Kidney glomerular epithelial cell (primary cell): ENCODE measurements around the gene KIF6.

Experiments
- DNase-seq: peaks from one replicate; lab custom pipeline; 2025; lab: John Stamatoyannopoulos, UW

The KIF6 gene

DNA sequence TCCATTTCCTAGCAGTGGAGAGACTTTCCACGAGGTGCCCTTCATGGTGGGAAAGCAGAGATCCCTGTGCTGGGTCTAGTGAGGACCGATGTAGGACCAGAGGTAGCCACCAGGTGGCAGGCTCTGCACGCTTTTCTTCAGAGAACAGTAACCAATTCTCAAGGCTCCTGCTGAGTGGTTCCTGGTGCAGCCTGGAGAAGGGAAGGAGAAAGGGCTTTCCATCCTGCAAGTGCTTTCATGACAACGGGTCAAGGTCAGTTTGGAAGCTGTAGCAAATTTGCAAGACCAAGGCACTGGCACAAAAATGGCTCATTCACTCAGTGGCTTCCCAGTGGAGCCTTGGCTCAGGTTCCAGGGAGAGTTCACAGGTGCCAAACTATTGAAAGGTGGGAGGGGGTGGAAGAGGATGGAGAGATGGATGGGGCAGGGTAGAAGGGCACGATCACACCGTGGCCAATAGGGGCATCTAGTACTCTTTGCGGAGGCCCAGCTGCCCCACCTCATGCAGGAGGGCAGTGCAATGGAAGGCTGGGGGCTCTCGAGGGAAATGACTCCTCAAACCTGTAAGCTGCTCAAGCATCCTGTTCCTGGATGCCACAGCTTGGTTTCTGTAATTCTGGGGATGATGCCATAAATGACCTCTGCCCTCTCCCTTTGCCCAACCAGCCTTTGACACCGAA is 377.2 kb downstream of the KIF6 start:
- DNase-seq, result peak; percentile 44

DNA sequence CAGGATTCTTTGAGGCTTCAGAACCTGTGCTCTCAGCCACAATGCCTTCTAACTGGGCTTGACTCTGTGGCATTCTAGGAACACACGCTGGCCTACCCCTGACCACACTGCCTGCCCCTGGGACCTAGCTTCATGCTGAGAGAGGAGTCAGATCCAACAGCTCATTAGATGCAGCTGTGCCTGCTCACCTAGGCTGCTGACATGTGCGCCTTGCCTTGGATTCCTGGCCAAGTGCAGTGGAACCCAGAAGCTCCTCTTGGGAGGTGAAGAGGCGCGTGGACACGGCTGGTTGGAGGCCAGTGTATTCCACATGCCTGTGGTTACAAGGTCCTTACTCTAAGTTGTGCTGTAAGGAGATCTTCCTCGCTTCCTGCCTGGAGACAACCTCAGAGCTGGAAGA is 378.0 kb downstream of the KIF6 start:
- DNase-seq, result no peak

DNA sequence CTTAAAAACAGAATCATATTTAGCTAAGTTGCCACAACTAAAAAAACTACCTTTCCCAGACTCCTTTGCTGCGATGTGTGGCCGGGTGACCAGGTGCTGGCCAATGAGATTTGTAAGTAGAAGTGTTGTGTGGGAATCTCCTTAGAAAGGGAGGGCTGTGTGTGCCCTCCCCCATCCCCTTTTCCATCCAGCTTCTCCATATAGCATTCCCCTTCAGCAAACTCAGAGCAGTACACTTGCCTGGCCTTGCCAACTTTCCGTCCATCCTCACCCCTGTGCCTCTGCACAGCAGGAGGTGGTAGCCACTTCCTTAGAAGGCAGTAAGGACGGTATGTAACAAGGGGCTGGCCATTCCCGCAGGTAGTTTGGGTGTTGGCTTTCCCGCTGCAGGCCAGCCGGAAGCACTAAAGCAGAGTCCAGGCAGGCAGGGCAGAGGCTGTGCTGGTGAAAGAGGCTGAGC is 380.4 kb downstream of the KIF6 start:
- no peak for DNase-seq

- DNase-seq, result no peak
Measured at GRCh38 chr6:39343396-39343870, 381.8 kb downstream of the KIF6 start.

GRCh38 chr6:39342692-39343395 is 382.4 kb downstream of the KIF6 start:
- no peak for DNase-seq

- DNase-seq, result no peak
Measured at GRCh38 chr6:39341937-39342336, 383.3 kb downstream of the KIF6 start.

GRCh38 chr6:39341352-39341751 is 383.9 kb downstream of the KIF6 start:
- DNase-seq, result no peak

DNA sequence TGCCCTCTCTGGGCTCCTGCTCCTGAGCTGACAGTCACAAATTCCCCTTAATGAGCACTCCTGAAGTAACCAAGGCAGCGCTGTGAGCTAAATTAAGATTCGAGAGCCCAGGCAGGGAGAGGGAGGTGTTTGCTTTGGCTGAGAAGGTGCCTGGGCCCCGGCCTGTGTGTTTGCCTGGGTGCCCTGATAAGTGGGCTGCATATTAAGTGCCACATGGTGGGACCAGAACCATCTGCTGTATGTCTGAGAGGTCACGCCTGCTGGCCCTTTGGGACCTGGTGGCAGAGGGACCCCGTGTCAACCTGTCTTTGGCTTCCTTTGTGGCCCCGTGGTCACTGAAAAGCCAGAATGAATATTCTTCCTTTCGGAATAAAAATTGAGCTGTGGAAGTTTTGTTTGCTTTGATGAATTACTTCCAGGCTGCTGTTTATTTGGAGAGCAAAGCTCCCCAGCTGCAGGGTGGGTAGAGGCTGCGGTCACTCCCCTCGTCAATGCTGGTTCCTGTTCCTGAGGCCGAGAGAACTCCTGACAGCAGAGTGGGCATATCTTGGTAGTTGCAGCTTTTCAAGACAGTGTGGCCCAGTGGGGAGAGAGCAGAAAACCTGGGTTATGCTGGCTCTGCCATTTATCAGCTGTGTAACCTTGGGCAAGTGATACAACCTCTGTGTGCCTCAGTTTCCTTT is 385.2 kb downstream of the KIF6 start:
- no peak for DNase-seq

DNA sequence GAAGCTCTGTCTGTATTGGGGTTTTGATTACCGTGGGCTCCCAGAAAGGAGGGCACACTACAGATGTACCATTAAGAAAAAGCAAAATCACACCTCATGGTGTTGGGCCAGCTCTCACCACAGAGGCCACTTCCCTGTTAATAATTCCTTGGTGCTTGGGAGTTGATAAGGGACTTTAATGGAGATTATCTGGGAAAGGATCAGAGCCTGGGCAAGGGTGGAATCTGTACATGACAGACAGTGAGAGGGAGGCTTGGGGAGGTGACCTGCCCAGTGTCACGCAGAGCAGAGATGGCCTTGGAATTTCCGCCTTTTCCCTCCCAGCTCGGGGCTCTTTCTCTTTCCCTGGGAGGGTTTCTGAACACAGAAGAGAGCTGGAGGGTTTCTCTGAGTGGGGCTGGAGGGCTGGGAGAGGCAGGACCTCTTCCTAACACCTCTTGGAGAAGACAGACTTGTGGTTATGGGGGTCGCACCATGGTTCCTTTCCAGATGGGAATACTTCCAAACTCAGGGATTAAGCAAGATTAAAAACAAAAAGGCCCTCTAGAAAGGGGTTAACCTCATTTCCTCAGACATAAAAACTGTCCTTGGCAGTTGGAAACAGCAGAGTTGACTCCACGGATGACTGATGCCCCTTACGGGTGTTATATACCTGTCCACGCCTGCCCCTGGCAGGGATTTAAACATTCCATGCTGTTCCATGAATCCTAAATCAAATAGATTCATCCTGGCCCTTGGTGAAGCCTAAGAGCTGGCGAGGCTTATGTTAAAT is 385.9 kb downstream of the KIF6 start:
- no peak for DNase-seq

GRCh38 chr6:39338397-39338796 is 386.8 kb downstream of the KIF6 start:
- no peak for DNase-seq

DNA sequence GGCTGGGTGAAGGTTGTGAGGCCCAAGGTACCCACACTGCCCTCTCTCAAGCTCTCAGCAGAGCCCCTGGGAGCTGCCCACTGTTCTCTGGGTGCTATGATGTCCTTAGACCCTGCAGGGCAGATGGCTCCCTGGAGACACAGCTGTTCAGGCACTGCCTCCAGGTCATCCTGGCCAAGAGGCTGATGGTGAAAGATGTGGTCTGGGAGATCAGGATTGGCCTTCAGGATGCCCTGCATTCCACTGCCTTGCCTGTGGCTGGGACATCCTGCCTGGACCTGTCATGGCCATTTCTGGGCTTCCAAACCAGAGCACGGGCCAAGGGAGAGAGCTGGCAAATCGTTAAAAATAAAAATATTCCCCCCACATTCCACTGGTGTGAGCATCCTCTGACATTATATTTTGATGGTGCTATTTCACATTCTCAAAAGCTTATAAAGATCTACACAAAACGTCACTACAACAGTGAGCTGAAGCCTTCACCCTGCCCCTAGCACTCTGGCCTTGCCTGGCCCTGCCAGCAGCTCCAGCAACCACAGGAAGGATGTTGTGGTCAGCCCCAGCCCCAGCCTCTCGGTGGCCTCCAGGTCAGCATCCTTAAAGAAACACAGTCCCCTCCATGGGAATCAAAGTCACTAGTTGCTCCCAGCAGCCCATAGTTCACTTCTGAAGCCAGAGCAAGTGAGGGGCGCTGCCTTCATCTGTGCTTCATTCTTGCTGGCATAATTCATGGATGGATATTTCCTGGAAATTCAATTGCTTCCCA is 389.2 kb downstream of the KIF6 start:
- no peak for DNase-seq

DNA sequence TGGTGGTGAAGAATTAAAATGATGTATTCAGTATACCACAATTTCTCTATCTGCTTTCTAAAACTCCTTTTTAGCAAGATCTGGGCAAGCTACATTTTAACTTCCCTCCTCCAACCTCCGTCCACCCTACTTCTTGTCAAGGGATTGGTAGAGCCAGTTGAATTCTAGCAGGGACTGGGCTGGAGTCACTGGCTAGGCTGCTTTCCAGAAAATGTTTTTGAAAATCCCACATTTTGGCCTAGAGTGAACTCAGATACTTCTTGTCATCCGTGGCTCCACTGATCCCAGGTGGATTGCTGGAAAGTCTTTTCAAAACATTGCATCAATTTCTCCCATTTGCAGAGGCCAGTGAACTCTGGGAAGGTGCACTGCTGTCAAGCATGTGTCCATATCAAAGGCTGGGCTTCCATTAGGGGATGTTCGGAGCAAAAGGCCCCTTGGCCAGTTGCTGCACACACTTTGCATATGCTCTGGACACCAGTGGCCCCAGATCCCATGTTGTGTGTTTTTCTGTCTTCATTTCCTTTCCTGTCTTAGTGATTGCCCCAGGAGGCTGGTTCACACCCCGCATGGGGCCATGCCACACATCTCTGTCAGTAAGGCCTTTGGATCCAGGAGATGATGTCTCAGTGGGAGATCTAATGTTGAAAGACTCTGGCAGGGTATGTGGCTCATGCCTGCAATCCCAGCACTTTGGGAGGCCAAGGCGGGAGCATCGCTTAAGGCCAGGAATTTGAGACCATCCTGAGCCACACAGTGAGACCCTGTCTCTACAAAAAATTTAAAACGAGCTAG is 391.4 kb downstream of the KIF6 start:
- DNase-seq, result no peak

- DNase-seq, result no peak
Measured at GRCh38 chr6:39330476-39330875, 394.7 kb downstream of the KIF6 start.

- DNase-seq, result no peak
Measured at GRCh38 chr6:39330057-39330456, 395.2 kb downstream of the KIF6 start.

DNA sequence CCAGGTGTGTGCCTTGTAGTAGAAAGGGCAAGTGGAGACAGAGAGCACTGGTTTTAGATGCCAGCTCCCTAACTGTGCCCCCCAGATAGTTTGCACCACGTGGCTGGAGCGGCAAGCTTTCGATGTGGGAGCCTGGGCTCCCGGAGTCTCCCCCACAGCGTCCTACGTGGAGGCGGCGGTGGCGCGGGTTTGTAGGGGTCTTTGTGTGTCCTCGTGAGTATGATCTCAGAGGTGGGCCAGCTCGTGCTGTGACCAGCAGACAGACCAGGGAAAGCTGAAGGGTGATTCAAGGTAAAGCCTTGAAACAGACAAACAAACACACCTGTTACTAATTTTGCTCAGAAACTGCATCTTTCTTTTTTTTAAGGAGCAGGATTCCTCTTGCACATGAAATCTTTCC is 397.1 kb downstream of the KIF6 start:
- no peak for DNase-seq

DNA sequence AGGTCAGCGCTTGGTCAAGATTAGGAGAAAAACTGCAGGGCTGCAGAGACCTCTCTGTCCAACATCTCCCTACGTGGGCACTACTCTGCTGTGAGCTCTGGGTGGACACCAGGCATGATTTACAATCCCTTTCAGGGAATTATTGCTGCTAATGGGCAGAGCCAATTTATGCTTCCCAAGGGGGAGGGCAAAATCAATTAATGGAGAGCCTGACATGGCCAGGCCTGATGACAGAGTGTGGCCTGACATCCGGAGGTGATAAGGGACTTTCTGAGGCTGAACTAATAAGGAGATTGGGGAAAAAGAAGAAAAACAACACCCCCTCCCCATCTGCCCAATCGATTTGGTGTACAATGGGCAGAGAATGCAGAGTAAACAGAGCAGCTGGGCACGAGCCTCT is 397.7 kb downstream of the KIF6 start:
- DNase-seq, result no peak

- DNase-seq, result no peak
Measured at GRCh38 chr6:39322306-39322850, 402.8 kb downstream of the KIF6 start, which contains the start of gene KCNK16. KCNK16 (minus strand) TSS chr6:39322702; CDS start chr6:39322540, 162 bp downstream.

- no peak for DNase-seq
Measured at GRCh38 chr6:39321761-39322160, 403.4 kb downstream of the KIF6 start.

GRCh38 chr6:39320363-39320984 is 404.7 kb downstream of the KIF6 start:
- DNase-seq, result no peak
